HG03103 (cell line): ENCODE data around the gene TULP3.
"Not testable (repeated sequence)": the region's sequence is repeated elsewhere in the genome, so short reads cannot be mapped to it uniquely, and the experiment has no call there.

Source experiments
- ATAC-seq: cut with Tn5 transposase; IDR thresholded peaks from one replicate; pipeline ENCODE4 v1.9.1; 2021; ENCODE audit warnings: low read depth; ENCODE audit not compliant: unreplicated experiment

Gene TULP3, protein sequence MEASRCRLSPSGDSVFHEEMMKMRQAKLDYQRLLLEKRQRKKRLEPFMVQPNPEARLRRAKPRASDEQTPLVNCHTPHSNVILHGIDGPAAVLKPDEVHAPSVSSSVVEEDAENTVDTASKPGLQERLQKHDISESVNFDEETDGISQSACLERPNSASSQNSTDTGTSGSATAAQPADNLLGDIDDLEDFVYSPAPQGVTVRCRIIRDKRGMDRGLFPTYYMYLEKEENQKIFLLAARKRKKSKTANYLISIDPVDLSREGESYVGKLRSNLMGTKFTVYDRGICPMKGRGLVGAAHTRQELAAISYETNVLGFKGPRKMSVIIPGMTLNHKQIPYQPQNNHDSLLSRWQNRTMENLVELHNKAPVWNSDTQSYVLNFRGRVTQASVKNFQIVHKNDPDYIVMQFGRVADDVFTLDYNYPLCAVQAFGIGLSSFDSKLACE

DNA sequence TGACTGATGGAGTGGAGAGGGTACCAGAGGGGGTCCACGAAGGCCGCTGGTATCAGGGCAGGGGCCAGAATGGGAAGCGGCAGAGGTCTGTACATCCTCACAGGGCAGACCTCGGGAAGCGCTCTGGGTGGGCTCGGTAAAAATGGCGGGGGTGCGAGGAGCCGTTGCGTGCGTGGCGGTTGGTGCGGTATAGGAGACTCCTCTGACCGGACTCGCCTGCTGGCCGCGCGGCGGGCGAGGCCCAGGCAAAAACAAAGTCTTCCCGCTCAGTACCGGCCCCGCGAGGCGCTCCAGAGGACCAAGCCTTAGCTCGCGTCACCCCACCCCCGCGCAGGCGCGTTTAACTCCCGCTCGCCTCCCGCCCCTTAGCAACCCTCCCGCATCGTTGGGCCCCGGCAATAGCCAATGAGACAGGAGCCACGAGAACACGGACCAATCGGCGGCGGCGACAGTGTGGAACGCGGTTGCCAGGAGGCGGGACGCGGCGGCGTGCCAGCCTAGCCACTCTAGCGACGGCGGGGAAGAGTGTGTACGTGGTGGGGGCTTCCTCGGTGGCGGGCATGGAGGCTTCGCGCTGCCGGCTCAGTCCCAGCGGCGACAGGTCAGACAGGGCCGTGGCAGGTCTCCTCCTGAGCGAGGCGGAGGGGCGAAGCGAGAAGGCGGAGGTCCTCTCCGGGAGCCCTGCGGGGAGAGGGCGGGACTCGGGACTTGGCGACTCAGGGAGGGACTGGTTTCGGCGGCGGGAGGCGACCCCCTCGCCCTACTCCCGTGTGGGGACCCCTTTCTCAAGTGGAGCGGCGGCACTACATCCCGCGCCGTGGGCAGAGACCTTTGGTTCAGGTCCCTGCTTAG, at the start of gene TULP3:
TULP3 (plus strand) TSS at position 504 of the 852 bp plus-strand sequence; CDS start at position 561, 57 bp downstream.
- peak; percentile 96 for ATAC-seq

DNA sequence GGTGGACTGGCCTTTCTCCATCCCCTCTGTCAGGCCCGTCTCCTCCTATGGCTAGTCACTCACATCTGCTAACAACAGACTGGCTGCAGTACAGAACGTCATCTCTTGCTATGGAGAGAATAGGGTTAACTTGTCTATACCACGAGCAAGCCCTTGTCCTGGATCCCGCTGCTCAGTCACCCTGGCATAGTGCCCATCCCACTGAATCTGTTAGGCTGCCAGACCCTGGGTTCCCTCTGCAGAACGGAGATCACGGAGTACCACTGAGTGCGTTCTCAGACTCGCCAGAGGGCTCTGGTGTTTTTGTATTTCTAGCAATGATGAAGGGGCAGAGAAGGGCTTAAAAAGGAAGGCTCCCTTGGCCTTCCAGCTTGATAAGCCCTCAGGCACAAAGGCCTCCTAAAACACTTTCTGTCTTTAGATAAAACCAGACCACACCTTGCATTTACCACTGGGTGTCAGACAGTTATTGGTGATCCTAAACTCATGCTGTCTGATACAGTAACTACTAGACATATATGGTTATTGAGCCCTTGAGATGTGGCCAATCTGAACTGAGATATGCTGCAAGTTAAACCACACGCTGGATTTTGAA, 49.5 kb upstream of the TULP3 start:
- ATAC-seq, result no peak

DNA sequence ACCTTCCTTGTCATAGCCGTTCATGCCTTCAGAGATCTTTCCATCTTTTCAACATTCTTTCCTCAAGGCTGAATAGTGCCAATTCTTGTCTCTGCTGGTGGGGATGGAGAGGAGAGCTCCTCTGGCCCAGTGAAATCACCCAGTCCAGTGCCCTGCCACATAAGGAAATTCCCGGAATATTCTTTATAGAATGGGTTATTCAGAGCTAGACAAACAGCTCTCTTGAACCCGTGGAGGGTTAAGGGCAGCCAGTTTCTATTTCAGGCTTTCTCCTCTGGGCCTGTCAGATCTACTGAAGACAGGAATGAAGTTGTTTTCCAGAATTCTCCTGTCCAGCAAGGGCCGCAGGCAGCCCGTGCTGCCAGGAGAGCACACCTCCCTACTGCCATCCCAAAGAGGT, 47.7 kb upstream of the TULP3 start:
- no peak for ATAC-seq

DNA sequence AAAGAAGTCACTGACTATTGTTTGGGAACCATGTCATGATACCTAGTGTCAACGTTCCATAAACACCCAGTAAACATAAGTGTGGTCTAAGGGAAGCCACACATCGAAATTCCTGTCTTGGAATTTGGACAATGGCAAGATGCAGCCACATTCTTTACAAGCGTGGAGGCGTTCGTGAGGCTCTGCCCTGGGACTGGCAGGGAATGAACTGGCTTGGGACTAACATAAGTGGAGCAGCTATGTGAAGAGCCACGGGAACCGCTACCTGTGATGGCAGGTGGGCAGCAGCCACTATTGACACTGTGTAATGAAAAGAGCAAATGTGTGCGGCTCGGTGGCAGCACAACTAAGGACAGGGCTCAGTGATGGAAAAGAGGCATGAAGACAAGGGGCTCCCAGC, 45.9 kb upstream of the TULP3 start:
- ATAC-seq, result no peak

DNA sequence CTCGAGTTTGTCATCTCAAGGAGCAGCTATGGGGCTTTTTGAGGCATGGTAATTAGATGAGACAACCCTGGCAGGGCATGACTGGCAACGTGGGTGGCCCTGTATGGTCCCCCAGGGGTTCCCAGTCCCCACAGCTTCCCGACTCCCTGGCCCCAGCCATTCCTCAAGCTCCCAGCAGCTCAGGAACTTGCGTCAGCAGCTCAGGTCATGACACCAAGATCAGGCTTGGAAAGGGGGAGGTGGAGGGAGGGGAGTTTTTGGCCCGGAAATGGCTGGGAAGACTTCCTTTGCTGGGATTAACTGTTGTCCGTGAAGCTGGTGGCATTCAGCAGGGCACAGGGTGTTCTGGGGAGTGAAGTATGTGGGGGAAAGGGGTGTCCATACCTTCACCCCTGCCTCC, 45.4 kb upstream of the TULP3 start:
- no peak for ATAC-seq

DNA sequence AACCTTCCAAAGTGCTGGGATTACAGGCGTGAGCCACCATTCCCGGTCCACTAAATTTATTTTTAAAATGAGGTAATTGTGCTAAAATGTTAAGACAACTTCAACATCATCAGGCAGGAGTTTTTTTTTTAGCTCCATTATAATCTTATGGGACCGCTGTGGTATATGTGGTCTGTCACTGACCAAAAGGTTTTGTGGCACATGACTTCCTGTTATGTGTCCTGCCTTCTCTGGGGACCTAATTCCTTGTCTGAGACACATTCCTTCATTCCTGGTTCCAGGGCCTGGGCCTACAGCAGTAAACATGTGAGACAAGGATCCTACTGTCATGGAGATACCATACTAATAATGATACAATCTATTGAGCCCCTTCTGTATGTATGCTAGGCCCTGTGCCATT, 38.8 kb upstream of the TULP3 start:
- ATAC-seq, result no peak

DNA sequence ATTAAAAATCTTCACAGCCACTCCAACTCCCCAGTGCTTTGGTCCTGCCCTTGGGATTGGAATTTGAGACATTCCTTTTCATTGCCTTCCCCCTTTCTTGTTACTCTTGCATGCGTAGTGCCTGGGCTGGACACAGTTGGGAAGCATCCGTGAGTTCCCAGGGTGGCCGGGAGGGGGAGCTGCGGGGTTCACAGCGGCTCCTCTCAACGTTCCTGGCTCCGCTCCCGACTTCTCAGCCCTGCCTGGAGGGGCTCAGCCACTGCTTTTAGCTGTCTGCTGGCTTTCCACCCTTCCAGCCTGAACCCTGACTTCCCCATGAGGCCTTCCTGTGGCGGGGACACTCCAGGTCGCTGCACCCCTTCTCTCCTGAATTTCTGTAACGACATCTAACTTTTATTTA, 37.1 kb upstream of the TULP3 start:
- ATAC-seq, result no peak

DNA sequence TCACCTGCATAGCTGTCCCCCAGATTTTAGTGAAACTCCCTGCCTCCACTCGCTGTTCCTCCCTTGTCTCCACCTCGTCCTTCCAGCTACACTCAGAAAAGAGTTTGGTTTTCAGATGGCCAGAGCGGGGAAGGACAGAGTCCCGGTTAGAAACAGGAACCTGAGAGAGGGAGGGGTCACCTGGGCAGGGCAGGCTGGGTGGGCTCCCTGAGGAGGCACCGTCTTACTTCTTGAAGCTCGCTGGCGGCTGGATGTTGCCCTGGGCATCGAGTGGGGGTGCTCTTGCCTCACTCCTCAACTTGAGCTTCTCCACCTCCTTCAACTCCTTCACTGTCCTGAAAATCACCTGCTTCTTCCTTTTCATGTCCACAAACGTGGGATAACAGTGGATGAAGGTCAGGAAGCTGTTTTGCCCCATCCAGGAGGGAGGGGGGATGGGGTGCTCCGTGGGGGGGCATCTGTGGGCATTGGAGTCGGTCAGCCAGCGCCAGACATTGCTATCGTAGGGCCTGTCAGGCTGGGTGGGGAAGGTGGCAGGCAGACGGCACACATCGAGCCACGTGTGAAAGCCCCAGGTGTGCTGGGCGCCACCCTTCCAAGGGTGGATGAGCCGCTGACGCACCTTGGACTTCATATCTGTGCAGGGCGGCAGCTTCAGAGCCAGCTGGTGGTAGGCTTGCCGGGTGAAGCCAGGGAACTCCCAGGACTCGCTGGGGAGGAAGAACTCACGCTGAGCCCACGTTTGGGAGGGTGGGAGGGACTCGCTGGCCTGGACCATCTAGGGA, 35.8 kb upstream of the TULP3 start:
- no peak for ATAC-seq

DNA sequence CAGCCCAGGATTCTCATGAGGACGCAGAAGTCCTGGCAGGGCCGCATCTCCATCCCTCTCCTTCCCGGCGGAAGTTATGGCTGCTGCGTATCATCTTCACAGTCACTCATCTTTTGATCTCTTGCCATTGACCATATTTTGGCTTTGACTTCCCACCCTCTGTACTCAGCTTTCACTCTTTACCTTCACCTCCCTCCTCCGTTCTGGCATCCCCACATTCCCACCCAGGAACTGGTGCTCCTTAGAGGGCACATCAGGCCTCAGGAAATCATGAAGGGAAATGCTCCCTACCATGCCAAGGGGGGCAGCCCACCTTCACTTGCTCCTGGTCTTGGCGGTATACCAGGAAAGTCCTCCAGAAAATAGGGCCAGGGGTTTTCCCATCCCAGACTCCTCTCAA, 35.1 kb upstream of the TULP3 start:
- ATAC-seq, result no peak

DNA sequence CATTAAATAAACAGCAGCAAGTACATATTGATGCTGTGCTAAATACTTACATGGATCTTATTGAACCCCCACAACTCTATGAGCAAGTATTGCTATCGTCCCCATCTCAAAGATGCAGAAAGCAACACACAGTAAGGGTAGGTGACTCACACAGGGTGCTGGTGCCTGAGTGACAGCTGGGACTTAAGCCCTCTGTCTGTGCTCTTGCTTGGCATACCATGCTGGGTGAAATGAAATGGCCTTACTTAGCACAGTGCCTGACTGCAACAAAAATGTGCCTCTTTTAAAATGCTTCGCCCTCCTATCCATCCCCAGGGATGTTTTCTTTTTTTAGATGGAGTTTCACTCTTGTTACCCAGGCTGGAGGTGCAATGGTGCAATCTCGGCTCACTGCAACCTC, 34.6 kb upstream of the TULP3 start:
- ATAC-seq, result no peak

DNA sequence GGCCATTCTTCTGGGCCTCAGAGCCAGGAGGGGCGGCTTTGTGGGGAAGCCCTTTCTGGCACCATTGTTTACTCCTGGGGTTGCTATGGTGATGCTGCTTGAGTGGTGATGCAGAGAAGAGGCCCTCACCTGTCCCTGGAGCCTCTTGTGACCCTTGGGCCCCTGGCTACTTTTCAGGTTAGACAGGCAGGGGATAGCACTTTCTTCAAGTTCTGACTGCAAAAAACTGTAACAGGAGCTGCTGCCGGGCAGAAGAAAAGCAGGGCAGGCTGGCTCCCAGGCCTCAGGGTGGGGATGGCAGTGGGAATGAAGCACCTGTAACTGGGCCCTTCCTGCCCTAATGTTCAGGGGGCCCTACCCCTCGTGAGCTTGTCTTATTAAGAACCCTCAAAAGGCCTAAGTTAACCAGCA, 33.7 kb upstream of the TULP3 start, which contains the start of gene TEX52:
TEX52 (minus strand) TSS at position 19 of the 411 bp plus-strand sequence; CDS start at position 6, 13 bp downstream.
- ATAC-seq, result no peak

DNA sequence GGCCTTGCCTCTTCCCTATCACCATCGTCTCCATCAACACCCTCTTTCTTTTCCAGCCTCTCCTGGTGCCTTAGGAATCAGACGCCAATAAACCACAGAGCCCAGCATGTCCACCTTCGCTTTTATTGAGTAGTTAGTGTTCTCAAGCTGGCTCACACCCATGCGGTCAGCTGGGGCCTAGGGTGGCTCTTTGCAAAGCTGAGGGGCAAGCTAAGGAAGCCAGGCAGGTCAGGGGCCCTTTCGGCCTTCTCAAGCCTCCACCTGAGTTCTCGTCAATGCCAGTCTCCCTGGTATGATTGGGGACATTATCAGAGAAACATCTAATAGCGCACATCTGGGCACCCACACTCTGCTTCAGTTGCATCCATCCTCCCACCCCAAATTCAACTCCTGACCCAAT, 33.1 kb upstream of the TULP3 start:
- no peak for ATAC-seq

DNA sequence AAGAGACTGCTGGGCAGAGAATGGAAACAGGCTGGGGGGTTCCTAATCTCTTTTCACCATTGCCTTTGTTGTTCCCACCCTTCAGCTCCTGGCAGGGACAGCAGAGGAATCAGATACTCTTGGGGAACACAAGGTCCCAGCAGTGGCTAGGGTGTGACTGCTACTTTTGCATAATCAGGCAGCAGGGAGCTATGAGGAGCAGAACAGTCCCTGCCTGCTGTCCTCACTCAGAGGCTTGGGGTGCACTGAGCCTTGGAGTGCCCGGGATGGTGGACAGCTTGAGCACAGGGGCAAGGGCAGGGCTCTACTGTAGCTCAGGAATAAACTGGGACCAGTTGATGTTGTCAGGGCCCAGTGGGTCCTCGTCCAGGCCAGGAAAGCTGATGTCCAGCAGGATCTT, 32.4 kb upstream of the TULP3 start:
- no peak for ATAC-seq

DNA sequence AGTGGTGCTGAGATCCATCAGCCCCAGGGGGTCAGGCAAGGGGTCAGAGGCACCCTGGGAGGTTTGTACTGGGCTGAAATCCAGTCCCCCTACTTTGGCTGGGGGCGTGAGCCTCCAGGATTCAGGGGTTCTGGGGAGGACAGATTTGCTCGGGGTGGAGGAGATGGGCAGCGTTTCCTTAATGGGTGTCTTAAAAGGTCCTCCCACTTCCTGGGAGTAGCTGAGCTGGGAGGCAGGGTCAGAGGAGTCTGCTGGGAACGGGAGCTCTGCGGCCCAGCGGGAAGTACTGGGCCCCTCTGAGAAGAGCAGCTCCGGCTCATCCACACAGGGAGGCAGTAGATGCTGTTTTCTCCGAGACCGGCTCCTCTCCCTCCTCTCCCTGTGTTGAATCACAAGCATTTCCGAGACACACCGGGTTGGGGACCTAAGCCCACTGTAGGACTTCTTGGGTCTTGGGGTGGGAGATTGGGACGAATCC, 31.7 kb upstream of the TULP3 start:
- no peak for ATAC-seq

DNA sequence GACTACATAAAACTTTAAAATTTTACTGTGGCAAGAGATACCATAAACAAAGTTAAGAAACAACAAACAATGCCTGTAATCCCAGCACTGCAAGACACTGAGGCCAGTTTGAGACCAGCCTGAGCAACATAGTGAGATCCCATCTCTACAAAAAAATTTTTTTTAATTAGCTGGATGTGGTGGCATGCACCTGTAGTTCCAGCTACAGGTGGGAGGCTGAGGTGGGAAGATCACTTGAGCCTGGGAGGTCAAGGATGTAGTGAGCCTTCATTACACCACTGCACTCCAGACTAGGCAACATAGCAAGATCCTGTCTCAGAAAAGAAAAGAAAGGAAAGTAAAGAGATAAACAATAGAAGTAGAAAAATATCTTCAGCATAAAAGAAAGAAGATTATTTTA, 30.5 kb upstream of the TULP3 start:
- ATAC-seq, result no peak

DNA sequence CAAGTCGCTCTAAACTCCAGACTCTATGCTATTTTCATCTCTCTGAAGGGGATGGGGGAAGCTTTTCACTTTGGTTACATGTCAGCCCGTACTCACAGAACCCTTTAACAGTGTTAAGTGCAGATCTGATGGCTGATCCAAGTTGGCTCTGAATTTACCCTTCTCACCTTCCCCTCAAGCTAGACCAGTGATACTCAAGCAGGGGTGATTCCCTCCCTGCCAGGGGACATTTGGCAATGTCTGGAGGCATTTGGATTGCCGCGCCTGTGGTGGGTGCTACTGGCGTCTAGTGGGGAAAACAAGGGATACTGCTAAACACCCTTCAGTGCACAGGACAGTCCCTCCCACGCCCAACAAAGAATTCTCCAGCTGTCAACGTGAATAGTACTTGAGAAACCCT, 27.8 kb upstream of the TULP3 start:
- no peak for ATAC-seq

DNA sequence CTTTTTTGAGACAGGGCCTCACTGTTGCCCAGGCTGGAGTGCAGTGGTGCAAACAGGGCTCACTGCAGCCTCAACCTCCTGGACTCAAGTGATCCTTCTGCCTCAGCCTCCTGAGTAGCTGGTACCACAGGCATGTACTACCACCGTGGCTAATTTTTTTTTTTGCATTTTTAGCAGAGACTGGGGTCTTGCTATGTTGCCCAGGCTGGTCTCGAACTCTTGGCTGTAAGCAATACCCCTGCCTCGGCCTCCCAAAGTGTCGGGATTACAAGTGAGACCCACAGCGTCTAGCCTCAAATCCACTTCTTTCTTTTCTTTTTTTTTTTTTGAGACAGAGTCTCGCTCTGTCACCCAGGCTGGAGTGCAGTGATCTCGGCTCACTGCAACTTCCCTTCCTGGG, 27.3 kb upstream of the TULP3 start:
- ATAC-seq, result not testable (repeated sequence)

DNA sequence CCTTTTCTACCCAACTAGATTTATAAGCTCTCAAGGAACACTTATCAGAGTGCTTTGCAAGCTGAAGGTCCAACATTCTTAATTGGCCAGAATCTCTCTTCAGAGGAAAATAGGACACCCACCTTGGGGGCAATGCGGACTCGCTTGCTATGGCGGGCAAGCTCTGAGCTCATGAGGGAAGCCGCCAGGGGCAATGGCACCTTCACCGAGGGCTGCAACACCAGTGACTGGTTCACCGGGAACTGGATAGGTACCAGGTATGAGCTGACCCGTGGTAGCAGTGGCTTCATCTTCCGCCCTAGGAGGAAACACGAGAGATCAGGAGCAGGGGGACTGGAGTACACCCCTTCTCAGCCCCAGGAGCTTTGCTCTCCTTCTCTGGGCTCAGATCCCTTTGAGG, 26.5 kb upstream of the TULP3 start:
- no peak for ATAC-seq

DNA sequence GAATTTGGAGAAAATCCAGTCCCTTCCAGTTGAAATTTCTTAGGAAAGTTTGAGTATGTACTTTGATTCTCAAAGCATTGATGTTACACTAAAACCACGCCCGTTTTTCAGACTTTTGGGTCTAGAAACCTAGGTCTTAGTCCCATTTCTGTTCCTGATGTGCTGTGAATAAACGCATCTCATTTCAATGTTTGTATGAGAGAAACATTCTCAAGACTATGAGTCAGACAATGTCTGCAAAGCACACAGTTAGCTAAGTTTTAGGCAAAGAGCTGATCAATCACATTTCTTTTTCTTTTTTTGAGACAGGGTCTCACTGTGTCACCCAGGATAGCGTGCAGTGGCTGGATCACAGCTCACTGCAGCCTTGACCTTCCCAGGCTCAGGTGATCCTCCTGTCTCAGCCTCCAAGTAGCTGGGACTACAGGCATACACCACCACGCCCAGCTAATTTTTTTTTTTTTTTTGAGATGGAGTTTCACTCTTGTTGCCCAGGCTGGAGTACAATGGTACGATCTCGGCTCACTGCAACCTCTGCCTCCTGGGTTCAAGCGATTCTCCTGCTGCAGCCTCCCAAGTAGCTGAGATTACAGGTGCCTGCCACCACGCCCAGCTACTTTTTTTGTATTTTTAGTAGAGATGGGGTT, 21.6 kb upstream of the TULP3 start:
- ATAC-seq, result not testable (repeated sequence)
